HepG2 (cell line): ENCODE data around the gene NOC2L. TPM values are rescaled to one million over a fixed set of nuclear protein-coding genes. Genes with fewer than 3 reads are reported as not detected.
A peak's percentile ranks its signal among the peaks of the same experiment; 100 is the strongest.

Experiments used
- ATAD3A ChIP-seq: sonication (generic); formaldehyde crosslinking; IDR thresholded peaks from 2 replicates; pipeline ENCODE4 v1.4.0; 2020; ENCODE audit warnings: missing genetic modification reagents
- HNRNPLL ChIP-seq: fragments of 200-400 bp; formaldehyde crosslinking; IDR thresholded peaks from 2 replicates; pipeline ENCODE4 v1.6.1; 2017; ENCODE audit warnings: mild to moderate bottlenecking, low read depth, low read length; ENCODE audit not compliant: poor library complexity, severe bottlenecking
- IRX3 ChIP-seq: sonication (generic); formaldehyde crosslinking; IDR thresholded peaks from 2 replicates; pipeline ENCODE4 v1.8.1; 2023; ENCODE audit warnings: mild to moderate bottlenecking, low read depth, missing genetic modification reagents, borderline replicate concordance
- MAFK ChIP-seq, 2 experiments: IDR thresholded peaks in 1 of 2; conservative IDR thresholded peaks in 1 of 2; 2 replicates each; pipeline ENCODE4 v1.6.1; 2011; ENCODE audit warnings: improper control_type of control experiment in 2 of 2, low read length in 2 of 2
- NCOA1 ChIP-seq: sonication (generic); formaldehyde crosslinking; IDR thresholded peaks from 2 replicates; pipeline ENCODE4 v1.9.0; 2021; ENCODE audit warnings: missing genetic modification reagents
- SAP130 ChIP-seq: IDR thresholded peaks from 2 replicates; pipeline ENCODE4 v1.6.1; 2016; ENCODE audit warnings: low read depth
- YY1 ChIP-seq: IDR thresholded peaks from 2 replicates; pipeline ENCODE4 v1.6.1; 2011; ENCODE audit warnings: low read length, low read depth, moderate library complexity, mild to moderate bottlenecking; ENCODE audit not compliant: insufficient read depth, insufficient replicate concordance
- ZNF256 ChIP-seq: sonication (generic); formaldehyde crosslinking; conservative IDR thresholded peaks from 2 replicates; pipeline ENCODE4 v1.4.0; 2020; ENCODE audit warnings: missing genetic modification reagents
- ZNF350 ChIP-seq: sonication (generic); formaldehyde crosslinking; IDR thresholded peaks from 2 replicates; pipeline ENCODE4 v1.4.0; 2020; ENCODE audit warnings: mild to moderate bottlenecking, low read depth, missing genetic modification reagents, borderline replicate concordance
- ZNF543 ChIP-seq: sonication (generic); formaldehyde crosslinking; IDR thresholded peaks from 2 replicates; pipeline ENCODE4 v1.4.0; 2020; ENCODE audit warnings: mild to moderate bottlenecking, missing genetic modification reagents
- ZNF556 ChIP-seq: sonication (generic); formaldehyde crosslinking; IDR thresholded peaks from 2 replicates; pipeline ENCODE4 v1.4.0; 2020; ENCODE audit warnings: mild to moderate bottlenecking, missing genetic modification reagents, borderline replicate concordance
- ZNF776 ChIP-seq: sonication (generic); formaldehyde crosslinking; IDR thresholded peaks from 2 replicates; pipeline ENCODE4 v1.4.0; 2020; ENCODE audit warnings: mild to moderate bottlenecking, missing genetic modification reagents
- polyA plus RNA-seq, 8 experiments: library from polyadenylated mRNA; depleted of rRNA in 3 of 8; stranded (reverse) in 7 of 8; unstranded in 1 of 8; fragments of >200 nt; fragmentation: Illumina TruSeq in 4 of 8; extraction: Trizol in 4 of 8; gene quantifications; 2 replicates each; pipeline versions ENCODE4 v1.2.1 to v1.2.3, GENCODE V29; 2011 to 2016; ENCODE audit warnings: low read depth in 4 of 8, missing spikeins in 1 of 8, mixed read lengths in 1 of 8; ENCODE audit not compliant: insufficient read depth in 1 of 8
- total RNA-seq, 5 experiments: library from RNA; depleted of rRNA; stranded (reverse); fragments of >200 nt; fragmentation: Illumina TruSeq; extraction: Trizol; gene quantifications; 2 replicates each; pipeline ENCODE4 v1.2.3, GENCODE V29; 2016; ENCODE audit warnings: low read depth in 1 of 5
- TF ChIP-seq, protein P1 (sequence below): IDR thresholded peaks from 2 replicates; pipeline ENCODE4 v1.6.1; 2016; ENCODE audit warnings: low read depth, control low read depth
- TF ChIP-seq, protein P2 (sequence below): sonication (generic); formaldehyde crosslinking; IDR thresholded peaks from 2 replicates; pipeline ENCODE4 v1.8.0; 2022; ENCODE audit warnings: missing genetic modification reagents, low read depth, mild to moderate bottlenecking, borderline replicate concordance
- TF ChIP-seq, protein P3 (sequence below): sonication (generic); formaldehyde crosslinking; IDR thresholded peaks from 2 replicates; pipeline ENCODE4 v1.4.0; 2020; ENCODE audit warnings: mild to moderate bottlenecking, missing genetic modification reagents
- TF ChIP-seq, protein P4 (sequence below): sonication (generic); formaldehyde crosslinking; IDR thresholded peaks from 2 replicates; pipeline ENCODE4 v1.4.0; 2020; ENCODE audit warnings: missing genetic modification reagents

Gene NOC2L
- total and polyA plus RNA-seq, 2 of the 13 experiments (the other 11 are each of a cell fraction or from before 2014, with no cell fraction given) = 32.0 to 103 TPM

DNA sequence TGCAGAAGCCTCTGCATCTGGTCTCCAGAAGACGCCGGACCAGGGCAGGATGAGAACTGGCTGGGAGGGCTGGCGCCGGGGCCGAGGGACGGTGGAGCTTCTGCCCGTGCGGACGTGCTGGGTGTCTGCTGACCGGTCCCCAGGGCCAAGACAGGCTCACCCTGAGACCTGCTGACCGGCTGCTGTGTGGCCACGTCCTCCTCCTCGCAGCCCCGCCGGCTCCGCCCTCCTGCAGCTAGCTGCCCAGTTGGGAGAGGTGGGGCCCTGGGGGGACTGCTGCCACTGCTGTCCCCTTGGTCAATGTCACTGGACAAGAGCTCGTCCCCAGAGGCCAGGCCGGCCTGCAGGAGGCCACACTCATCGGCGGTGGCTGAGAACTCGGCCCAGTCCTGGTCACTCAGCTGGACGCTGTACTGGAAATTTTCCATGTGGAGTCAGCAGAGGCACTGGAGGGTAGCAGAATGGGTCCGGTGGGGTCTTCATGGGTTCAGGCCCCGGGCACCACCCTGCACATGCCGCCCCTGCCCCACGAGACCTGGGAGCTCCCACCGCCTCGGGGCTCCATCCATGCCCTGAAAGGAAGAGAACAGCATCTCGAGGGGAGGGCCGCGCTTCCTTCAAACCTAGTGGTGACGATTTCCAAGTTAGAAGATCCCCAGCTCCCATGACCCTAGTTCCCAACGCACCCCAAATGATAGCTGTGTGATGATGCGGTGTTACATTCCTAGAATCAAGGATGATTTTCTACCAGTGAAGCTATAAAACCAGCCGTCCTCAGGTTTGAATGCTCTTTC, 21.7 kb upstream of the NOC2L start (continued):
- TF ChIP-seq ZNF256 (CRISPR knock-in tag) (no peak), YY1 (peak; percentile 45), NCOA1 (no peak), HNRNPLL (peak; percentile 38), ZNF543 (CRISPR knock-in tag) (0 out of 2 replicates have a peak, but pooled peaks have one; percentile 47), MAFK (conservative IDR thresholded peaks at IDR 0.05 in 1 of 2, IDR thresholded peaks at IDR 0.05 in 1 of 2; ENCODE audit: low read length in 2 of 2) (no peak), ZNF556 (peak; percentile 41; the same call in 1 of the 2 replicates), ZNF776 (CRISPR knock-in tag) (0 out of 2 replicates have a peak, but pooled peaks have one; percentile 7), SAP130 (peak; percentile 80), IRX3 (CRISPR knock-in tag) (no peak), ATAD3A (no peak), ZNF350 (peak; percentile 32; the same call in 1 of the 2 replicates)
- TF ChIP-seq, protein P1, sequence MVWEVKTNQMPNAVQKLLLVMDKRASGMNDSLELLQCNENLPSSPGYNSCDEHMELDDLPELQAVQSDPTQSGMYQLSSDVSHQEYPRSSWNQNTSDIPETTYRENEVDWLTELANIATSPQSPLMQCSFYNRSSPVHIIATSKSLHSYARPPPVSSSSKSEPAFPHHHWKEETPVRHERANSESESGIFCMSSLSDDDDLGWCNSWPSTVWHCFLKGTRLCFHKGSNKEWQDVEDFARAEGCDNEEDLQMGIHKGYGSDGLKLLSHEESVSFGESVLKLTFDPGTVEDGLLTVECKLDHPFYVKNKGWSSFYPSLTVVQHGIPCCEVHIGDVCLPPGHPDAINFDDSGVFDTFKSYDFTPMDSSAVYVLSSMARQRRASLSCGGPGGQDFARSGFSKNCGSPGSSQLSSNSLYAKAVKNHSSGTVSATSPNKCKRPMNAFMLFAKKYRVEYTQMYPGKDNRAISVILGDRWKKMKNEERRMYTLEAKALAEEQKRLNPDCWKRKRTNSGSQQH (CRISPR knock-in tag) = no peak
- TF ChIP-seq, protein P2, sequence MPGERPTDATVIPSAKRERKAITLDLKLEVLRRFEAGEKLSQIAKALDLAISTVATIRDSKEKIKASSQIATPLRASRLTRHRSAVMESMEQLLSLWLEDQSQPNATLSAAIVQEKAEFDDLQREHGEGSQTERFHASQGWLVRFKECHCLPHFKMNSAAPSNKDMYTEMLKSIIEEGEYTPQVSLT = no peak
- TF ChIP-seq, protein P3, sequence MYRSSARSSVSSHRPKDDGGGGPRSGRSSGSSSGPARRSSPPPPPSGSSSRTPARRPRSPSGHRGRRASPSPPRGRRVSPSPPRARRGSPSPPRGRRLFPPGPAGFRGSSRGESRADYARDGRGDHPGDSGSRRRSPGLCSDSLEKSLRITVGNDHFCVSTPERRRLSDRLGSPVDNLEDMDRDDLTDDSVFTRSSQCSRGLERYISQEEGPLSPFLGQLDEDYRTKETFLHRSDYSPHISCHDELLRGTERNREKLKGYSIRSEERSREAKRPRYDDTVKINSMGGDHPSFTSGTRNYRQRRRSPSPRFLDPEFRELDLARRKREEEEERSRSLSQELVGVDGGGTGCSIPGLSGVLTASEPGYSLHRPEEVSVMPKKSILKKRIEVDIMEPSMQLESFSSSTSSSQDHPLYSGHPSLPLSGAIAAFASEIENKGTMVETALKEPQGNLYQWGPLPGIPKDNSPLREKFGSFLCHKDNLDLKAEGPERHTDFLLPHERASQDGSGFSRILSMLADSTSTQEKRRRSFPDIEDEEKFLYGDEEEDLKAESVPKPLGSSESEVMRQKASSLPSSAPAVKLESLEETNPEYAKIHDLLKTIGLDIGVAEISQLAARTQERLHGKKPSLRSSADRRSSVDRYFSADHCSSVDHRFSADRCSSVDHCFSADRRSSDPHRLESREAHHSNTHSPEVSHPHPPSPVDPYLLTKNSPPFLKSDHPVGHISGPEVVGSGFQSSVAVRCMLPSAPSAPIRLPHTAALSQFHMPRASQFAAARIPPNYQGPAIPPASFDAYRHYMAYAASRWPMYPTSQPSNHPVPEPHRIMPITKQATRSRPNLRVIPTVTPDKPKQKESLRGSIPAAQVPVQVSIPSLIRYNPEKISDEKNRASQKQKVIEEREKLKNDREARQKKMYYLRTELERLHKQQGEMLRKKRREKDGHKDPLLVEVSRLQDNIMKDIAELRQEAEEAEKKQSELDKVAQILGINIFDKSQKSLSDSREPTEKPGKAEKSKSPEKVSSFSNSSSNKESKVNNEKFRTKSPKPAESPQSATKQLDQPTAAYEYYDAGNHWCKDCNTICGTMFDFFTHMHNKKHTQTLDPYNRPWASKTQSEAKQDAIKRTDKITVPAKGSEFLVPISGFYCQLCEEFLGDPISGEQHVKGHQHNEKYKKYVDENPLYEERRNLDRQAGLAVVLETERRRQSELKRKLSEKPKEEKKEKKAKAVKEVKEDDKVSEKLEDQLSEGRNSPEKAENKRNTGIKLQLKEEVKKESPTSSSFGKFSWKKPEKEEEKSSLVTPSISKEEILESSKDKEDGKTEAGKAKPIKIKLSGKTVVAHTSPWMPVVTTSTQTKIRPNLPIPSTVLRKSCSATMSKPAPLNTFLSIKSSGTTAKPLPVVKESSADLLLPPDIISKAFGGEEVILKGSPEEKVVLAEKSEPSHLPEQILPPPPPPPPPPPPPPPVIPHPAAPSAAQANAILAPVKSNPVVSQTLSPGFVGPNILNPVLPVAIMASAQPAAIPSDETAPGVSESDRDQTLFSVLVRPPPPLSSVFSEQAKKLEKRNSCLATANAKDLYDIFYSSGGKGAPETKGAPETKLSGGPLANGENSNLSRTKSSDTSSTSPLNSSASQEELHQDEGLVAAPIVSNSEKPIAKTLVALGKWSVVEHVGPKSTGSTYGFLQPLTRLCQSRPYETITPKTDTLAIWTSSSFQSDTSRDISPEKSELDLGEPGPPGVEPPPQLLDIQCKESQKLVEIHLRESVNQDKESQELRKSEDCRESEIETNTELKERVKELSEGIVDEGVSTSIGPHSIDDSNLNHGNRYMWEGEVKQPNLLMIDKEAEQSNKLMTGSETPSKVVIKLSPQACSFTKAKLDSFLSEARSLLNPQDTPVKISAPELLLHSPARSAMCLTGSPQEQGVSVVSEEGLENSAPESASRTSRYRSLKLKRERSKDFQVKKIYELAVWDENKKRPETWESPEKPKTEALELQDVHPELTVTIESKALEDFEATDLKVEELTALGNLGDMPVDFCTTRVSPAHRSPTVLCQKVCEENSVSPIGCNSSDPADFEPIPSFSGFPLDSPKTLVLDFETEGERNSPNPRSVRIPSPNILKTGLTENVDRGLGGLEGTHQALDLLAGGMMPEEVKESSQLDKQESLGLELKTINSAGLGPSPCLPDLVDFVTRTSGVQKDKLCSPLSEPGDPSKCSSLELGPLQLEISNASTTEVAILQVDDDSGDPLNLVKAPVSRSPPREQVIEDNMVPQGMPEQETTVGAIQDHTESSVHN (CRISPR knock-in tag) = no peak
- TF ChIP-seq, protein P4, sequence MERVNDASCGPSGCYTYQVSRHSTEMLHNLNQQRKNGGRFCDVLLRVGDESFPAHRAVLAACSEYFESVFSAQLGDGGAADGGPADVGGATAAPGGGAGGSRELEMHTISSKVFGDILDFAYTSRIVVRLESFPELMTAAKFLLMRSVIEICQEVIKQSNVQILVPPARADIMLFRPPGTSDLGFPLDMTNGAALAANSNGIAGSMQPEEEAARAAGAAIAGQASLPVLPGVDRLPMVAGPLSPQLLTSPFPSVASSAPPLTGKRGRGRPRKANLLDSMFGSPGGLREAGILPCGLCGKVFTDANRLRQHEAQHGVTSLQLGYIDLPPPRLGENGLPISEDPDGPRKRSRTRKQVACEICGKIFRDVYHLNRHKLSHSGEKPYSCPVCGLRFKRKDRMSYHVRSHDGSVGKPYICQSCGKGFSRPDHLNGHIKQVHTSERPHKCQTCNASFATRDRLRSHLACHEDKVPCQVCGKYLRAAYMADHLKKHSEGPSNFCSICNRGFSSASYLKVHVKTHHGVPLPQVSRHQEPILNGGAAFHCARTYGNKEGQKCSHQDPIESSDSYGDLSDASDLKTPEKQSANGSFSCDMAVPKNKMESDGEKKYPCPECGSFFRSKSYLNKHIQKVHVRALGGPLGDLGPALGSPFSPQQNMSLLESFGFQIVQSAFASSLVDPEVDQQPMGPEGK (CRISPR knock-in tag) = peak; percentile 76
